NB4 (cell line): Measurements from ENCODE around the gene LZTFL1.

Experiments
- CTCF ChIP-seq: IDR thresholded peaks from one replicate; pipeline ENCODE4 v1.5.1; 2012; ENCODE audit warnings: low read depth, low read length
- MAX ChIP-seq: IDR thresholded peaks from 2 replicates; pipeline ENCODE4 v1.6.1; 2011; ENCODE audit warnings: low read depth, low read length
- POLR2A ChIP-seq: IDR thresholded peaks from 2 replicates; pipeline ENCODE4 v1.6.1; 2011; ENCODE audit warnings: mild to moderate bottlenecking; ENCODE audit not compliant: insufficient read length; ENCODE audit errors: extremely low read depth

GRCh38 chr3:45871780-45872179 lies 29.9 kb upstream of the LZTFL1 start:
- TF ChIP-seq CTCF: no peak
- TF ChIP-seq MAX: no peak
- no peak for TF ChIP-seq POLR2A
